ENCODE measurements around the gene RNF214.
"Not testable (repeated sequence)": the region's sequence is repeated elsewhere in the genome, so short reads cannot be mapped to it uniquely, and the experiment has no call there.

The RNF214 gene

DNA sequence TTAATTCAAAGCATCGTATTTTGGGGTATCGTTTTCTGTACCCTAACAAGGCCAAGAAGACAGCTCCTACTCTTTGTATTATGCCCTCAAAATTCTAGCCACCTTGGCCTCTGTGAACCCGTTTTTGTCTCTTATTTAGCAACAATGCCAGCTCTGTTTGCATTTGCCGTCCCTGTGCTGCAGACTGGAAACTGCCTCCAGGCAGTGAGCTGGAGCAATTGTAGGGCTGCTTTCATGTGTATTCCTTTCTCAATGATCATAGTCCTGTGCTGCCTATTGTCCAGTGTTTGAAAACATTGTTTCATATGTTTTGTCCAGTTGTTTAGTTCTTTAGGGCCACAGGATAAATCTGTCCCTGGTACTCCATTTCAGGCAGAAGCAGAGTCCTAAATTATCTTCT is 38.7 kb downstream of the RNF214 start:
- TF ChIP-seq, protein P1, sequence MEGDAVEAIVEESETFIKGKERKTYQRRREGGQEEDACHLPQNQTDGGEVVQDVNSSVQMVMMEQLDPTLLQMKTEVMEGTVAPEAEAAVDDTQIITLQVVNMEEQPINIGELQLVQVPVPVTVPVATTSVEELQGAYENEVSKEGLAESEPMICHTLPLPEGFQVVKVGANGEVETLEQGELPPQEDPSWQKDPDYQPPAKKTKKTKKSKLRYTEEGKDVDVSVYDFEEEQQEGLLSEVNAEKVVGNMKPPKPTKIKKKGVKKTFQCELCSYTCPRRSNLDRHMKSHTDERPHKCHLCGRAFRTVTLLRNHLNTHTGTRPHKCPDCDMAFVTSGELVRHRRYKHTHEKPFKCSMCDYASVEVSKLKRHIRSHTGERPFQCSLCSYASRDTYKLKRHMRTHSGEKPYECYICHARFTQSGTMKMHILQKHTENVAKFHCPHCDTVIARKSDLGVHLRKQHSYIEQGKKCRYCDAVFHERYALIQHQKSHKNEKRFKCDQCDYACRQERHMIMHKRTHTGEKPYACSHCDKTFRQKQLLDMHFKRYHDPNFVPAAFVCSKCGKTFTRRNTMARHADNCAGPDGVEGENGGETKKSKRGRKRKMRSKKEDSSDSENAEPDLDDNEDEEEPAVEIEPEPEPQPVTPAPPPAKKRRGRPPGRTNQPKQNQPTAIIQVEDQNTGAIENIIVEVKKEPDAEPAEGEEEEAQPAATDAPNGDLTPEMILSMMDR (IDR thresholded peaks at IDR 0.05; ENCODE audit: low read depth, low read length) = no peak

GRCh38 chr11:117272175-117272574 is 39.7 kb downstream of the RNF214 start:
- not testable (repeated sequence) for DNase-seq (ENCODE audit: extremely low read depth, low read depth)

More for the DNA sequence above, 38.7 kb downstream of the RNF214 start:
- DNase-seq (ENCODE audit: extremely low read depth, low read depth) = no peak

- peak; percentile 10 for DNase-seq (ENCODE audit: extremely low read depth, low read depth)
- TF ChIP-seq, protein P1 (IDR thresholded peaks at IDR 0.05; ENCODE audit: low read depth, low read length) = no peak
Observed at GRCh38 chr11:117273550-117274289, 41.2 kb downstream of the RNF214 start.

DNA sequence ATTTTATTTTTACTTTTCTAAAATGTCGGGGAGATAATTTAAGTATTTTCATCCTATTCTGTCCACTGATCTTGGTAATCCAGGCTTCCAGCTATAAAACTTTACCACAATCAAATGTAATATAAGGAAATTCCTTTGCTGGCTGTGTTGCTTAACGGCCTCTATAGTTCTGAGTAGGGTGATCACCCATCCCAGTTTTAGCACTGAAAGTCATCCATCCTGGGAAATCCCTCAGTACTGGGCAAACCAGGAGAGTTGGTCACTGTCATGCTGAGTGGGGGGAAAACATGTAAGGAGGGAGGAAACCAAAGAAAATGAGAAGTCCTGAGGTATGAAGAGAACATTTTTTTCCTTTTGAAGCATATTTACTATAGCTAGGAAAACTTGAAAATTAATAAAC is 45.9 kb downstream of the RNF214 start:
- TF ChIP-seq, protein P1 (IDR thresholded peaks at IDR 0.05; ENCODE audit: low read depth, low read length) = no peak
- no peak for DNase-seq (ENCODE audit: extremely low read depth, low read depth)

DNA sequence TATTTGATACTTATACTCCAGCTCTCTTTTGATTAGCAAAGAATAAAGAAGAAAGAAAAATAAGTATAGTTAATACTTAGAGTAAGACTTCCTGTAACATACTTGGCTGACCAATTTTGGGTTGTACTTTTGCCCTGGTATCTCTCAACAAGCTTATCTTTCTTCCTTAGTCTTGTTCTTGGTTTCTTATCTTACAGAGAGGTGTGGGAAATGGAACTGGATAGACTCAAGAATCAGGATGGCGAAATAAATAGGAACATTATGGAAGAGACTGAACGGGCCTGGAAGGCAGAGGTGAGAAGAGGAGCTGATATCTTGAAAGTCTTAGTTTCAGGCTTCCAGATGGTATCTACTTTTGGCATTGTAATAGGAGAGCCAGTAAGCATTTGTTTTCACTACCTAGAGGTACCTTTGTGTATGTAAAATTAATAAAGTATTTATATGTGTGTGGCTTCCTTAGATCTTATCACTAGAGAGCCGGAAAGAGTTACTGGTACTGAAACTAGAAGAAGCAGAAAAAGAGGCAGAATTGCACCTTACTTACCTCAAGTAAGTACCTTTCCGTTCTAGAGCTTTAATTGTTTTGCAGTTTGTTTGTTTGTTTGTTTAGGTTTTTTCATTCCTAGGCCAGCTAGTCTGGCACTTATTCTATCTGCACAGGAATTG is 47.4 kb downstream of the RNF214 start:
- no peak for DNase-seq (ENCODE audit: extremely low read depth, low read depth)
- TF ChIP-seq, protein P1 (IDR thresholded peaks at IDR 0.05; ENCODE audit: low read depth, low read length) = no peak

GRCh38 chr11:117281159-117281558 is 48.7 kb downstream of the RNF214 start:
- peak; percentile 85 for DNase-seq (ENCODE audit: extremely low read depth, low read depth)
- TF ChIP-seq, protein P1 (IDR thresholded peaks at IDR 0.05; ENCODE audit: low read depth, low read length) = no peak

DNA sequence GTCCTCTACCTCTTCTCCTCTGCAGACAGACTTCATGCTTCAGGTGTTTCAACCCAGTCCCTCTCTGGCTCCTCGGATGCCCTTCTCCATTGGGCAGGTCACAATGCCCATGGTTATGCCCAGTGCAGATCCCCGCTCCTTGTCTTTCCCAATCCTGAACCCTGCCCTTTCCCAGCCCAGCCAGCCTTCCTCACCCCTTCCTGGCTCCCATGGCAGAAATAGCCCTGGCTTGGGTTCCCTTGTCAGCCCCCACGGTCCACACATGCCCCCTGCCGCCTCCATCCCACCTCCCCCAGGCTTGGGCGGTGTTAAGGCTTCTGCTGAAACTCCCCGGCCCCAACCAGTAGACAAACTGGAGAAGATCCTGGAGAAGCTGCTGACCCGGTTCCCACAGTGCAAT is 49.4 kb downstream of the RNF214 start:
- no peak for DNase-seq (ENCODE audit: extremely low read depth, low read depth)
- TF ChIP-seq, protein P1 (IDR thresholded peaks at IDR 0.05; ENCODE audit: low read depth, low read length) = no peak
